H9 (cell line): ENCODE results near the gene SAMD8. TPM values are rescaled to one million over a fixed set of nuclear protein-coding genes. Genes with fewer than 3 reads are reported as not detected.

Experiments used
- DNase-seq: peaks from one replicate; pipeline ENCODE4 v3.0.0-alpha.2; 2017
- H2AFZ ChIP-seq: one replicate; pipeline ENCODE4 v1.6.1; 2013; ENCODE audit warnings: mild to moderate bottlenecking, low read length, control low read depth, moderate library complexity
- H2AK5ac ChIP-seq: 2 replicates; pipeline ENCODE4 v1.6.1; 2013; ENCODE audit warnings: low read length, control low read depth, mixed read lengths; ENCODE audit not compliant: insufficient read length
- H2BK120ac ChIP-seq: one replicate; pipeline ENCODE4 v1.6.1; 2013; ENCODE audit warnings: low read depth, mild to moderate bottlenecking, low read length, control low read depth, inconsistent platforms; ENCODE audit not compliant: poor library complexity, severe bottlenecking
- H2BK12ac ChIP-seq: 2 replicates; pipeline ENCODE4 v1.6.1; 2013; ENCODE audit warnings: low read length, control low read depth, mixed read lengths, low read depth; ENCODE audit not compliant: insufficient read length
- H2BK15ac ChIP-seq: 2 replicates; pipeline ENCODE4 v1.6.1; 2013; ENCODE audit warnings: low read depth, low read length, control low read depth
- H2BK20ac ChIP-seq: one replicate; pipeline ENCODE4 v1.6.1; 2013; ENCODE audit warnings: low read depth, mild to moderate bottlenecking, low read length, control low read depth, inconsistent platforms; ENCODE audit not compliant: poor library complexity, severe bottlenecking
- H2BK5ac ChIP-seq: 2 replicates; pipeline ENCODE4 v1.6.1; 2013; ENCODE audit warnings: low read length, control low read depth, mixed read lengths; ENCODE audit not compliant: insufficient read length
- H3K14ac ChIP-seq: 2 replicates; pipeline ENCODE4 v1.6.1; 2013; ENCODE audit warnings: low read length, control low read depth; ENCODE audit not compliant: insufficient read depth
- H3K18ac ChIP-seq: 2 replicates; pipeline ENCODE4 v1.6.1; 2013; ENCODE audit warnings: low read depth, mild to moderate bottlenecking, mixed read lengths, low read length, control low read depth; ENCODE audit not compliant: insufficient read length
- H3K23ac ChIP-seq: 2 replicates; pipeline ENCODE4 v1.6.1; 2013; ENCODE audit warnings: low read length, control low read depth, mixed read lengths, low read depth; ENCODE audit not compliant: insufficient read length
- H3K23me2 ChIP-seq: 2 replicates; pipeline ENCODE4 v1.6.1; 2013; ENCODE audit warnings: low read depth, mild to moderate bottlenecking, mixed read lengths, low read length, control low read depth; ENCODE audit not compliant: insufficient read length, poor library complexity, severe bottlenecking
- H3K27ac ChIP-seq: 2 replicates; pipeline ENCODE4 v1.5.1; 2013; ENCODE audit warnings: low read length, control low read depth, mixed read lengths, low read depth; ENCODE audit not compliant: insufficient read length
- H3K27me3 ChIP-seq: 2 replicates; pipeline ENCODE4 v1.6.1; 2013; ENCODE audit warnings: low read length, control low read depth, inconsistent platforms; ENCODE audit not compliant: insufficient read depth
- H3K4ac ChIP-seq: 2 replicates; pipeline ENCODE4 v1.6.1; 2013; ENCODE audit warnings: low read depth, mild to moderate bottlenecking, control low read depth, inconsistent platforms, low read length, moderate library complexity
- H3K4me1 ChIP-seq: 2 replicates; pipeline ENCODE4 v1.6.1; 2013; ENCODE audit warnings: low read length, control low read depth, inconsistent platforms; ENCODE audit not compliant: insufficient read depth
- H3K4me2 ChIP-seq: 2 replicates; pipeline ENCODE4 v1.6.1; 2013; ENCODE audit warnings: low read length, control low read depth, mixed read lengths; ENCODE audit not compliant: insufficient read length, insufficient read depth
- H3K56ac ChIP-seq: 2 replicates; pipeline ENCODE4 v1.6.1; 2013; ENCODE audit warnings: low read depth, mild to moderate bottlenecking, mixed read lengths, low read length, control low read depth; ENCODE audit not compliant: insufficient read length
- H3K79me1 ChIP-seq: 2 replicates; pipeline ENCODE4 v1.6.1; 2013; ENCODE audit warnings: low read depth, mild to moderate bottlenecking, moderate library complexity, low read length, control low read depth, inconsistent platforms; ENCODE audit not compliant: insufficient read depth, poor library complexity, severe bottlenecking
- H3K79me2 ChIP-seq: 2 replicates; pipeline ENCODE4 v1.6.1; 2013; ENCODE audit warnings: low read length, control low read depth, inconsistent platforms; ENCODE audit not compliant: insufficient read depth
- H3K9ac ChIP-seq: 2 replicates; pipeline ENCODE4 v1.6.1; 2013; ENCODE audit warnings: low read length, control low read depth, mixed read lengths; ENCODE audit not compliant: insufficient read length; ENCODE audit errors: extremely low read depth
- H3K9me3 ChIP-seq: one replicate; pipeline ENCODE4 v1.6.1; 2013; ENCODE audit warnings: low read depth, low read length, inconsistent platforms; ENCODE audit not compliant: control insufficient read depth
- H3T11ph ChIP-seq: one replicate; pipeline ENCODE4 v1.6.1; 2013; ENCODE audit warnings: mild to moderate bottlenecking, low read length, control low read depth, inconsistent platforms
- H4K20me1 ChIP-seq: one replicate; pipeline ENCODE4 v1.6.1; 2013; ENCODE audit not compliant: control insufficient read depth, insufficient read length, insufficient read depth
- H4K5ac ChIP-seq: 2 replicates; pipeline ENCODE4 v1.6.1; 2013; ENCODE audit warnings: low read depth, mild to moderate bottlenecking, mixed read lengths, low read length, control low read depth; ENCODE audit not compliant: insufficient read length
- H4K8ac ChIP-seq: replicated peaks from 2 replicates; pipeline ENCODE4 v1.6.1; 2013; ENCODE audit warnings: low read length, control low read depth, mixed read lengths, low read depth; ENCODE audit not compliant: insufficient read length
- H4K91ac ChIP-seq: 2 replicates; pipeline ENCODE4 v1.6.1; 2013; ENCODE audit warnings: low read depth, mild to moderate bottlenecking, moderate library complexity, mixed read lengths, low read length, control low read depth; ENCODE audit not compliant: insufficient read length
- H3K27ac Mint-ChIP-seq, 3 experiments: 2 replicates in 2 of 3; 3 replicates in 1 of 3; pipeline ENCODE4 v1.8.0; 2020 to 2021; ENCODE audit warnings: mixed read lengths in 3 of 3, mild to moderate bottlenecking in 1 of 3, moderate library complexity in 1 of 3
- H3K27me3 Mint-ChIP-seq: 2 replicates; pipeline ENCODE4 v1.8.0; 2021; ENCODE audit warnings: low read depth, mild to moderate bottlenecking, moderate library complexity, mixed read lengths
- H3K36me3 Mint-ChIP-seq, 3 experiments: 2 replicates in 2 of 3; 3 replicates in 1 of 3; pipeline ENCODE4 v1.8.0; 2020 to 2021; ENCODE audit warnings: low read depth in 3 of 3, mixed read lengths in 3 of 3; ENCODE audit not compliant: insufficient read depth in 1 of 3
- H3K4me1 Mint-ChIP-seq, 2 experiments: 2 replicates each; pipeline ENCODE4 v1.8.0; 2020; ENCODE audit warnings: mixed read lengths in 2 of 2
- H3K4me3 Mint-ChIP-seq, 2 experiments: 2 replicates in 1 of 2; 3 replicates in 1 of 2; pipeline ENCODE4 v1.8.0; 2020 to 2021; ENCODE audit warnings: mild to moderate bottlenecking in 2 of 2, mixed read lengths in 2 of 2, moderate library complexity in 1 of 2
- H3K9me3 Mint-ChIP-seq, 2 experiments: 2 replicates in 1 of 2; 3 replicates in 1 of 2; pipeline ENCODE4 v1.8.0; 2020; ENCODE audit warnings: mild to moderate bottlenecking in 2 of 2, mixed read lengths in 2 of 2, moderate library complexity in 1 of 2
- WGBS: extraction: QIAGEN DNeasy Blood & Tissue Kit; methylation state at CpG from one replicate; pipeline ENCODE4 v1.1.7; 2013; ENCODE audit warnings: missing lambda C conversion rate, low lambda C conversion rate, mixed read lengths; ENCODE audit not compliant: insufficient read length; ENCODE audit errors: extremely low coverage; 5-methylcytosine and 5-hydroxymethylcytosine counted together
- total RNA-seq: library from RNA; stranded (reverse); gene quantifications from 2 replicates; pipeline ENCODE4 v1.2.1, GENCODE V29; 2021
- TF ChIP-seq, protein P1 (sequence below): fragments of 200-600 bp; sonication (generic); conservative IDR thresholded peaks from 3 replicates; pipeline ENCODE4 v1.8.0; 2021; ENCODE audit warnings: antibody characterized with exemption, mild to moderate bottlenecking

Gene SAMD8
- total RNA-seq, 1 experiment from 2014 or later: 18.8 TPM

DNA sequence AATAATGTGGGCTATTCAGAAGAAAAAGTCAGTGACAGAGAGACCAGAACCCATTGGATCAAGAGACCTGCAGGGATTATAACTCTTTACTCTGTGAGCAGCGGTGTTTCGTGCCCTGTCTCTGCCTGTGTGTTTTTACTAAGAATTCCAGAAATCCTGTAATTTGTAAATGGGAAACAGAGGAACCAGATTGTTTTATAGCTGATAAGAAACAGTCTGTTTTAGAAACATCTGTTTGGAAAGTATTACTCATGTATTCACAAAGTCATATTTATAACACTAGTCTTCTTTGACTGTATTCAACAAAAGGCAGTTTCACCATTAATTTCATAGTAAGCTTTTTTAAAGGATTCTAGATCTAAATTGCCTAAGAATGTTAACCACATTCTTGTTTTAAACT is 69.1 kb downstream of the SAMD8 start:
- H2BK15ac ChIP-seq: no peak overlapping the region
- H2AK5ac ChIP-seq: no peak overlapping the region
- DNase-seq: no peak
- no peaks in the 10 kb centered on the region for H3K79me2 ChIP-seq
- no peak overlapping the region for H4K5ac ChIP-seq
- H3K9ac ChIP-seq: no peak overlapping the region
- H3K4ac ChIP-seq: no peak overlapping the region
- no peak overlapping the region for H2BK20ac ChIP-seq
- no peak overlapping the region for H3K27ac ChIP-seq
- H3K4me1 ChIP-seq: no peaks in the 10 kb centered on the region
- Mint-ChIP-seq H3K27me3 (no peaks in the 10 kb centered on the region), H3K4me1 (0 out of 4 replicates have a peak, but pooled peaks cover 2 to 4% of the 10 kb centered on the region in 2 experiments), H3K9me3 (no peaks in the 10 kb centered on the region), H3K27ac (no peak overlapping the region), H3K4me3 (no peak overlapping the region), H3K36me3 (peaks cover 0 to 23% (median 4%) of the 10 kb centered on the region in 3 experiments; a peak in 4 of 7 replicates)
- H3K56ac ChIP-seq: no peak overlapping the region
- no peak overlapping the region for H3K23ac ChIP-seq
- H3T11ph ChIP-seq: no peak overlapping the region
- no peaks in the 10 kb centered on the region for H3K79me1 ChIP-seq
- H3K23me2 ChIP-seq: no peaks in the 10 kb centered on the region
- no peak overlapping the region for H2BK120ac ChIP-seq
- no peak overlapping the region for H2BK12ac ChIP-seq
- no peak overlapping the region for H3K4me2 ChIP-seq
- WGBS: no CpG with 5 or more reads among the region's 2 CpGs
- H3K27me3 ChIP-seq: no peaks in the 10 kb centered on the region
- TF ChIP-seq, protein P1, sequence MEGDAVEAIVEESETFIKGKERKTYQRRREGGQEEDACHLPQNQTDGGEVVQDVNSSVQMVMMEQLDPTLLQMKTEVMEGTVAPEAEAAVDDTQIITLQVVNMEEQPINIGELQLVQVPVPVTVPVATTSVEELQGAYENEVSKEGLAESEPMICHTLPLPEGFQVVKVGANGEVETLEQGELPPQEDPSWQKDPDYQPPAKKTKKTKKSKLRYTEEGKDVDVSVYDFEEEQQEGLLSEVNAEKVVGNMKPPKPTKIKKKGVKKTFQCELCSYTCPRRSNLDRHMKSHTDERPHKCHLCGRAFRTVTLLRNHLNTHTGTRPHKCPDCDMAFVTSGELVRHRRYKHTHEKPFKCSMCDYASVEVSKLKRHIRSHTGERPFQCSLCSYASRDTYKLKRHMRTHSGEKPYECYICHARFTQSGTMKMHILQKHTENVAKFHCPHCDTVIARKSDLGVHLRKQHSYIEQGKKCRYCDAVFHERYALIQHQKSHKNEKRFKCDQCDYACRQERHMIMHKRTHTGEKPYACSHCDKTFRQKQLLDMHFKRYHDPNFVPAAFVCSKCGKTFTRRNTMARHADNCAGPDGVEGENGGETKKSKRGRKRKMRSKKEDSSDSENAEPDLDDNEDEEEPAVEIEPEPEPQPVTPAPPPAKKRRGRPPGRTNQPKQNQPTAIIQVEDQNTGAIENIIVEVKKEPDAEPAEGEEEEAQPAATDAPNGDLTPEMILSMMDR: no peak
- no peak overlapping the region for H4K91ac ChIP-seq
- H2AFZ ChIP-seq: no peak overlapping the region
- H3K14ac ChIP-seq: no peak overlapping the region
- no peak overlapping the region for H4K8ac ChIP-seq
- no peaks in the 10 kb centered on the region for H3K9me3 ChIP-seq
- H3K18ac ChIP-seq: no peak overlapping the region
- no peaks in the 10 kb centered on the region for H4K20me1 ChIP-seq
- no peak overlapping the region for H2BK5ac ChIP-seq
